ENCODE data around the gene SMIM44.

- TF ChIP-seq CTCF (IDR thresholded peaks at IDR 0.05) (no peak), POLR2A (IDR thresholded peaks at IDR 0.05) (no peak), POLR2AphosphoS5 (IDR thresholded peaks at IDR 0.05) (no peak)
Observed at GRCh38 chr19:3470500-3471128, 12.6 kb downstream of the SMIM44 start.
